Spinal cord (tissue), 10 donors: ENCODE data around the gene ZBP1. TPM values are rescaled to one million over a fixed set of nuclear protein-coding genes. Genes with fewer than 3 reads are reported as not detected.

Experiments used
- DNase-seq, 6 donors: peaks; one replicate each; pipeline versions ENCODE4 v3.0.0 to v3.0.0-alpha.2; 2013 to 2015; ENCODE audit warnings: low spot score in 6 of 6, low read depth in 4 of 6
- H3K27ac ChIP-seq: one replicate; pipeline ENCODE4 v1.5.1; 2013; ENCODE audit warnings: low read depth, low read length, control low read depth
- H3K27me3 ChIP-seq: one replicate; pipeline ENCODE4 v1.6.1; 2013; ENCODE audit warnings: low read length; ENCODE audit not compliant: control insufficient read depth, insufficient read depth
- H3K36me3 ChIP-seq: one replicate; pipeline ENCODE4 v1.6.1; 2013; ENCODE audit warnings: low read length; ENCODE audit not compliant: control insufficient read depth, insufficient read depth
- H3K4me1 ChIP-seq: one replicate; pipeline ENCODE4 v1.6.1; 2013; ENCODE audit warnings: low read length; ENCODE audit not compliant: control insufficient read depth, insufficient read depth
- H3K4me3 ChIP-seq: one replicate; pipeline ENCODE4 v1.5.1; 2013; ENCODE audit warnings: low read depth, low read length, control low read depth
- H3K9me3 ChIP-seq: one replicate; pipeline ENCODE4 v1.6.1; 2013; ENCODE audit warnings: low read length; ENCODE audit not compliant: control insufficient read depth, insufficient read depth
- WGBS: methylation state at CpG from one replicate; pipeline ENCODE4 v1.1.5; 2013; ENCODE audit warnings: missing lambda C conversion rate; ENCODE audit not compliant: insufficient coverage; 5-methylcytosine and 5-hydroxymethylcytosine counted together
- polyA plus RNA-seq, 2 donors: library from polyadenylated mRNA; unstranded; fragments of 120-200 nt; gene quantifications; one replicate each; pipeline ENCODE4 v1.2.1, GENCODE V29; 2013; ENCODE audit not compliant: insufficient read length in 2 of 2
- total RNA-seq, 2 donors: library from RNA; depleted of rRNA in 1 of 2; stranded (reverse); fragments of 120-200 nt in 1 of 2; fragments of >200 nt in 1 of 2; gene quantifications; one replicate each; pipeline versions ENCODE4 v1.2.3 to v1.2.4, GENCODE V29; 2013 to 2014
- donor health status: healthy.

Gene ZBP1
- total and polyA plus RNA-seq, 4 donors: 0.06 to 0.20 (median 0.14) TPM; not detected in 1

DNA sequence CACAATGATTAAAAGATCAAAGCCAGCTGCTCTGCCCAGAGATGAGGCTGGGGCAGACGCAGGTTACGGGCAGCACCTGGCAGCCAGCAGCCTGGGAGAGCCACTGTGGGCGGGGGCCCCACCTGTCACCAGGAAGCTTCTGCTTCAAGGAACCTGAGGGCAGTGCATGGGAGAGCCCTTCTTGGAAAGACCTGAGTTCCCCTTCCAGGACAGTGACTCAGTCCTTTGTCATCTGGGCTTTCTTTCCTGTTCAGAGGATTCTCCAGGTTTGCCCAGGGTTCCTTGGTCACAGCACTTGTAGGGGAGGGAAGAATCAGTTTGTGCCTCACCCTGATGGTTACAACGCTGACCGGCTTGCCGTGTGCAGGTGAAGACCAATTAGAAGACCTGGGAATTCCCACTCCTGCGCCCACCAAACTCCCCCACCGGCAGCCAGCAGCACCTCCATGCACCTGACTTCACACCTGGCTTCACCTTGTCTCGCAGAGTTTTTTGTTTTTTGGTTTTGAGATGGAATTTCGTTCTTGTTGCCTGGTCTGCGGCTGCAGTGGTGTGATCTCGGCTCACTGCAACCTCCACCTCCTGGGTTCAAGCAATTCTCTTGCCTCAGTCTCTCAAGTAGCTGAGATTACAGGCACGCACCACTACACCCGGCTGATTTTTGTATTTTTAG, 2.0 kb downstream of the ZBP1 start:
- Histone ChIP-seq H3K27me3 (no peaks in the 10 kb centered on the region), H3K27ac (no peak overlapping the region), H3K4me3 (no peak overlapping the region), H3K36me3 (no peaks in the 10 kb centered on the region), H3K9me3 (no peaks in the 10 kb centered on the region), H3K4me1 (no peaks in the 10 kb centered on the region)
- no peak for DNase-seq
- WGBS: 71% methylated on average over 6 of the region's 14 CpGs

DNA sequence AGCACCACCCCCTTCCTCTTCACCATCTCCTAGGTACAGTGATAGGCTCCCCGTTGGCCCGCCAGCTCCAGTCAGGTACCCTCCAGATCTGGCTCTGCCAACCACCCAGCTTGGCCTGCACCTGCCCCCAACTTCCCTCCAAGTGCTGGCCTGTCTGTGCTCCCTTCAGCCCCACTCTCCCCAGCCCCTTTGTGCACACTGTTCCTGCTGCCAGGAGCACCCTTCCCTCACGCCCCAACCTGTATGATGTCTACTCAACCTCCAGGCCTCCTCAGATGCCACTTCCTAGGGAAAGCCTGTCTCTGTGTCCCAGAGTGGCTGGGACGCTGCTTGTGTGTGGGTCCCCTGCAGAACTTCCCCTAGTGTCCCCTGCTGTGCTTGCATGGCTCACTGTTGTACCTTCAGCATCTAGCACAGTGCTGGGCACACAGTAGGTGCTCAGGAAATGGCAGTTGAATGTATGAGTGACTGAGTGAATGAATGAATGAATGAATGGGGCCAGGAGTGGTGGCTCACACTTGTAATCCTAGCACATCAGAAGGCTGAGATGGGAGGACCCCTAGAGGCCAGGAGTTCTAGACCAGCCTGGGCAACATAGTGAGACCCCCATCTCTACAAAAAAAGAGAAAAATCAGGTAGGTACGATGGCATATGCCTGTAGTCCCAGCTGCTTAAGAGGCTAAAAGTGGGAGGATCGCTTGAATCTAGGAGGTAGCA, 3.0 kb downstream of the ZBP1 start:
- Histone ChIP-seq H3K4me1 (no peaks in the 10 kb centered on the region), H3K4me3 (no peak overlapping the region), H3K27ac (no peak overlapping the region), H3K9me3 (no peaks in the 10 kb centered on the region), H3K36me3 (no peaks in the 10 kb centered on the region), H3K27me3 (no peaks in the 10 kb centered on the region)
- no peak for DNase-seq
- 92% methylated on average over 6 of the region's 6 CpGs for WGBS

DNA sequence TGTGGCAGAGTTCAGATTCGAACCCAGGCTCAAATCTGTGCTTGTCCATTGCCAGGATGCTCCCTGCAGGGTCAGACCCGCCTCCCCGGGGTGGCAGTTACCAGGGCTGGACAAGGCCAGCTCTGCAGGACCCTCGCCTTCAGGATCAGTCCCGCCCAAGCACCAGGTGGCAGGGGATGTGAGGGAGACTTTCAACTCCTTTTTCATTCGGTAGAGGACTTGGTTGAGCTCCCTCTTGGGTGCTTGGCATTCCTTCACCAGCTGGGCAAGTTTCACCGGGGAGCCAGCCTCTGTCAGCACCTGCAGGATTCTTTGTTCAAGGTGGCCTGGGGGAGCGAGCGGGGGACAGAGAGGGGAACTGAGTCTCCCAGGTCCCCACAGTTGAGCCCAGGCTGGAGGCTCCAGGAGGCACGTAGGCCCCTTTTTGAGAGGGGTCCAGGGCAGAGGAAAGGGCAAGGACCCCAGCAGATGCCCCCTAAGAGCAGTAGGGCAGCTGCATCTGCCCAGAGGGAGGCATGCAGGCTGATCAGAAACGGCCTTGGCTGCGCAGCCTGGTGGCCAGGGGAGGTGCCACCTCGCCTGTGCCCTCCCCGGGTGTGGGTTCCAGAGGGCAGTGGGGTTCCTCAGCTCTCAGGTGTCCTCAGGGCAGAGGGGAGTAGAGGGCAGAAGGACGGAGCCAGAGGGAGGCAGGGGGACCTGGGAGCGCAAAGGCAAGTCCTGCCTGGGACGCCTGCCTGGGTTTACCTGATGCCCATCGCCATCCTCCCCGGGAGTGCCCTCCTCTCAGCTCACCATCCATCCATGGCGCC, 3.9 kb downstream of the ZBP1 start:
- Histone ChIP-seq H3K27me3 (no peaks in the 10 kb centered on the region), H3K9me3 (no peaks in the 10 kb centered on the region), H3K27ac (no peak overlapping the region), H3K36me3 (no peaks in the 10 kb centered on the region), H3K4me3 (no peak overlapping the region), H3K4me1 (peaks cover 7% of the 10 kb centered on the region)
- 93% methylated on average over 17 of the region's 20 CpGs for WGBS
- no peak for DNase-seq

DNA sequence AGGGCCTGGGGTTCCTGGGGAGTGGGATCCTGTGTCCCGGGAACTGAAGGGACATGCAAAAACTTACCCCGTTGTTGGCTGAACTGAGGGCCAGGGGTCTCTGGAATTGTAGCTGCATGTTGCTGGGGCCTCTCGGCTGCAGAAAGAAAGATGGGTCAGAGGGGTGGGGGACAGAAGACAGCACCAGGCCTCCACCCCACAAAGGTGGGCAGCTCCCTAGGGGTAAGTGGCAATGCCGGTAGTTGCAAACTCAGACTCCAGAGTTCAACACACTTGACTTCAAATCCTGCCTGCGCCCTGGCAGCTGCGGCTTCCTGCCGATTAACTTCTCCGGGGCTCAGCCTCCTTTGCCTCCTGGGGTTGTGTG, 4.8 kb downstream of the ZBP1 start:
- no peaks in the 10 kb centered on the region for H3K27me3 ChIP-seq
- no peak for DNase-seq
- 91% methylated on average over 6 of the region's 8 CpGs for WGBS

DNA sequence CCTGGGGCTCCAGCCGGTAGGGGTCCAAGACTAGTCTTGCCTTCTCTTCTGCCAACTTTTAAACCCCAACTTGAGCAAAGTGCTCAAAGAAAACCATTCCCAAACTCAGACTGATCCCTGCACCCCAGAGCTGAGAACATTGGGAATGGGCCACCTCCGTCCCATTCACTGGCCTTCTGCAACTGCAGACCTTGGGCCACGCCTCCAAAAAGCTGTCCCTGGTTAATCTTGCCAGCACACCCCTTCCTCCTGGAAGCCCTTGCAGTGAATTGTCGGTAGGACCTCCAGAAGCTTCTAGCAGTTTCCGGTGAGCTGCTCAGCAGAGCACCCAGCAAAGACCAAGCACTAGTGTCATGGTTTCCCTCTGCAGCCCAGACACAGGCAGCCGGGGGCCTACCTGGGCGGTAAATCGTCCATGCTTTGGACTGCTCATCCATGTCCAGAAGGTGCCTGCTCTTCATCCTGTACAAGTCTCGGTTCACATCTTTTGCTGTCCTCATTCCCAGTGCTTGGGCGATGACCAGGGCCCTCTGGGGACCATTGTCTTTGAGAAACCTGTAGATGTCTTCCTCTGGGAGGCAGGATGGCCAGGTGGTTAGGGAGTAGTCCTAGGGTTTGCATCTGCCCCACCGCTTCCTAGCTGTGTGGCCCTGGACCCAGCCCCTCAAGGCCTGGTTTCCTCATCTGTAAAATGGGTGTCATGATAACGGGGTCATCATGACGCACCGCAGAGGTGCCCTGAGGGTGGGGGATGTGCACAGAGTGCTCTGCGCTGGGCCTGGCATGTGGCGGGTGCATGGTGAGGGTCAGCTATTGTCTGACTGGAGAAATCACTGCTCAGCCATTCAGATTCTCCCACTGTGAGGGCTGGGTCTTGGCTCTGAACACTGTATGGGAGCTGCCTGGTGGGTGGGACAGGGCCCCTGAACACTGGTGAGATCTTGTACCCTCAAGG, 5.5 kb downstream of the ZBP1 start:
- Histone ChIP-seq H3K9me3 (no peaks in the 10 kb centered on the region), H3K36me3 (no peaks in the 10 kb centered on the region), H3K4me1 (peaks cover 7% of the 10 kb centered on the region), H3K27me3 (no peaks in the 10 kb centered on the region), H3K4me3 (no peak overlapping the region), H3K27ac (no peak overlapping the region)
- 93% methylated on average over 16 of the region's 16 CpGs for WGBS
- DNase-seq: no peak

More for the DNA sequence above, 4.8 kb downstream of the ZBP1 start:
- H3K36me3 ChIP-seq: no peaks in the 10 kb centered on the region
- no peak overlapping the region for H3K27ac ChIP-seq
- no peaks in the 10 kb centered on the region for H3K9me3 ChIP-seq
- H3K4me3 ChIP-seq: no peak overlapping the region
- peaks cover 7% of the 10 kb centered on the region for H3K4me1 ChIP-seq

DNA sequence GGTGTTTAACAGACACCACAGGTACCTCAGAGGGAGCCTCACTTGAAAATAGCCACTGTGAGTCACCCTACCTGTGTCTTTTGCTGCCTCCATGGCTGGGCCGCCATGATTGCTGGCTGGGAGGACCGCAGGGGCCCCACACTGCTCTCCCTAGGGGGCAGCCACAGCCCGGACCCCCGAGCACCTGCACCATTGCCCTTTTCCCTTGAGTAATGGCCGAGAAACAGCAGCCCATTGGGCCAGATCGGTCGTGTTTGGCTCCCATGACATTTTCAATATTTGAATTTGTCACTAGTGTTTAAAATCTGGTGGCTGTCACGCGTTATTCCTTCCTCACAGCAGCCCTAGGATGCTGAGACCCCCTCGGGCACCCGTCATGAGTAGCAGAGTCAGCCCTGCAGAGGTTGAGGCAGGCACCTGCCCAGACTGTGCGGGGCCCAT, 6.7 kb downstream of the ZBP1 start:
- no peaks in the 10 kb centered on the region for H3K36me3 ChIP-seq
- no peaks in the 10 kb centered on the region for H3K27me3 ChIP-seq
- DNase-seq: no peak
- H3K27ac ChIP-seq: no peak overlapping the region
- no peaks in the 10 kb centered on the region for H3K9me3 ChIP-seq
- no peak overlapping the region for H3K4me3 ChIP-seq
- H3K4me1 ChIP-seq: peaks cover 7% of the 10 kb centered on the region
- WGBS: 85% methylated on average over 11 of the region's 12 CpGs

DNA sequence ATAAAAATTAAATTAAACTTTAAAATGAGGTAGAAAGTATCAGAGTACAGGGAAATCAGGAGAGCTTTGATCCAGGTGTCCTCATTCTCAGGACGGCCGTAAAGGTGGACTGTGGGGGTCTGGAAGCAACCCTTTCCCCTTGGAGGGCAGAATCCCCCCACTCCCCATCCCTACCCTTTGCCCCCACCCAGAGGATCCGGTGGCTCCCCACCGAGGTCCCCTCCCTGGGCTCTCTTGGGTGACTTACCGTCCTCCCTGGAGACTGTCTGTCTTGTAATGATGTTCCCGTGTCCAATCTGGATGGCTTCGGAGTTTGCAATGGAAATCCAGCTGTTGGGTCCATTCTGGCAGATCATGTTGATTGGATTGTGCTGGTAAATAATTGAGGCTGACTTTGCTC, 7.3 kb downstream of the ZBP1 start:
- Histone ChIP-seq H3K4me1 (peaks cover 7% of the 10 kb centered on the region), H3K27me3 (no peaks in the 10 kb centered on the region)
- no peak for DNase-seq

DNA sequence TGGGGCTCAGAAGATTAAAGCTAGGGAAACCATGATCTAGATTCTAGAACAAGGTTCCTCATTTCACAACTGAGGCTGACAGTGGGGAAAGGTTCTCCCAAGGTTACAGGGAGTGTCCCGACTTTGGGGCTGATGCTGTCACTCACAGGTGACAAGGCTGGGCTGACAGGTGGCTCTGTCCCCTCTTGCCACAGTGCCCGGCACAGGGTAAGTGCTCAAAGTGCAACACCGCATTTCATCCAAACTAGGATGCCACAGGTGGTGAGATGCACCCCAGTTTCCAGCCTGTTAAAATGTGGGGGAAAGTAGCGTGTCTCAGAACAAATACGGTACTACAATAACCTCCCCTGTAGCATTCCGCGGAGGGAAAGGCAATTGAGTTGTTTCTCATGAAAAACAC, 7.8 kb downstream of the ZBP1 start:
- Histone ChIP-seq H3K27ac (no peak overlapping the region), H3K4me3 (no peak overlapping the region), H3K36me3 (no peaks in the 10 kb centered on the region), H3K9me3 (no peaks in the 10 kb centered on the region), H3K4me1 (peaks cover 7% of the 10 kb centered on the region), H3K27me3 (no peaks in the 10 kb centered on the region)
- WGBS: 100% methylated on average over 1 of the region's 7 CpGs
- no peak for DNase-seq

More for the DNA sequence above, 7.3 kb downstream of the ZBP1 start:
- WGBS: 80% methylated on average over 1 of the region's 7 CpGs
- no peak overlapping the region for H3K4me3 ChIP-seq
- H3K27ac ChIP-seq: no peak overlapping the region
- H3K9me3 ChIP-seq: no peaks in the 10 kb centered on the region
- no peaks in the 10 kb centered on the region for H3K36me3 ChIP-seq
